ENCODE data around the gene ETV5. TPM values are rescaled to one million over a fixed set of nuclear protein-coding genes. Genes with fewer than 3 reads are reported as not detected.

Gene ETV5
- total RNA-seq, 1 donor: 0.42 TPM

- Histone ChIP-seq H3K27me3 (ENCODE audit: insufficient read depth, low read length) (peaks cover 32% of the 10 kb centered on the region), H3K9me3 (ENCODE audit: low read depth, low read length) (no peaks in the 10 kb centered on the region), H3K4me3 (ENCODE audit: low read length) (no peak overlapping the region), H3K4me1 (ENCODE audit: insufficient read depth, low read length) (peaks cover 57% of the 10 kb centered on the region)
Observed at GRCh38 chr3:186094271-186094670, 14.6 kb downstream of the ETV5 start.

- Histone ChIP-seq H3K4me3 (ENCODE audit: low read length) (no peak overlapping the region), H3K27me3 (ENCODE audit: insufficient read depth, low read length) (peaks cover 23% of the 10 kb centered on the region), H3K4me1 (ENCODE audit: insufficient read depth, low read length) (peaks cover 57% of the 10 kb centered on the region), H3K9me3 (ENCODE audit: low read depth, low read length) (no peaks in the 10 kb centered on the region)
Observed at GRCh38 chr3:186093271-186093900, 15.5 kb downstream of the ETV5 start.

- Histone ChIP-seq H3K27me3 (ENCODE audit: insufficient read depth, low read length) (peaks cover 14% of the 10 kb centered on the region), H3K9me3 (ENCODE audit: low read depth, low read length) (no peaks in the 10 kb centered on the region), H3K4me1 (ENCODE audit: insufficient read depth, low read length) (peaks cover 49% of the 10 kb centered on the region), H3K4me3 (ENCODE audit: low read length) (no peak overlapping the region)
Observed at GRCh38 chr3:186092360-186093070, 16.4 kb downstream of the ETV5 start.

- H3K27me3 ChIP-seq (ENCODE audit: insufficient read depth, low read length): peaks cover 6% of the 10 kb centered on the region
- peaks cover 33% of the 10 kb centered on the region for H3K4me1 ChIP-seq (ENCODE audit: insufficient read depth, low read length)
- H3K4me3 ChIP-seq (ENCODE audit: low read length): no peak overlapping the region
- no peaks in the 10 kb centered on the region for H3K9me3 ChIP-seq (ENCODE audit: low read depth, low read length)
Observed at GRCh38 chr3:186090901-186091300, 18.0 kb downstream of the ETV5 start.

DNA sequence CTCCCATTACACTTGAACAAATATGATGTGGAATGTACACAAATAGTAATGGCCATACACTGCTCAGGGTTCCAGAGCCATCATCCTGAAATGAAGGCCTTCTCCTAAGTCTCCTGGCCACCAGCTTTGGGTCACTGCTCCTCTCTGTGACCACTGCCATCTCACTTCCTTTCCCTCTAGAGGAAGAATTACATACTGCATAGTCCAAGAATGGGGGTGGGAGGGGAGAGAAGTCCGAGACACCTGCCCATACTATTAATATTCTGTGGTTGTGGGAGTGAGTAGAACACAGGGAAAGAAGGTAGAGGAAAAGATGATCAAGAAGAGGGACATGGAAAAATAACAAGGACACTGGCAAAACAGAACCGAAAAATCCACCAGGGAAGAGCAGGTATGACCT, 20.6 kb downstream of the ETV5 start:
- H3K4me3 ChIP-seq (ENCODE audit: low read length): no peak overlapping the region
- no peaks in the 10 kb centered on the region for H3K9me3 ChIP-seq (ENCODE audit: low read depth, low read length)
- H3K27me3 ChIP-seq (ENCODE audit: insufficient read depth, low read length): no peaks in the 10 kb centered on the region
- peaks cover 8% of the 10 kb centered on the region for H3K4me1 ChIP-seq (ENCODE audit: insufficient read depth, low read length)

DNA sequence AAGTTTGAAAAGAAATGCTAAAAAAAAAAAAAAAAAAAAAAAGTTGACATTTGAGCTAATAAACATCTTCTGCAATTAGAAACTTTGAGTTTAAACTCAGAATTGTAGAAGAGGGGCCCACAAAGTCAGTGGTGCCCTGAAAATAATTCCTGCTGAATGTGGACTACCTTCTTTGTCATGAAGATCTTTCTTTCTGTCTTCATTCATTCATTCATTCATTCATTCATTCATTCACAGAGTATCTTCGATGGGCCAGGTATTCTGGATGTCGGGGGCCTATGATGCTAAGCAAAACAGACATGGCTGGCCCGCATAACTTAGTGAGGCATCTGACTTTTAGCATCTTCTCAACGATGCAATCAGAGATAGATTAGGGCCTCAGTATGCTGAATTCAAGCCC, 24.6 kb downstream of the ETV5 start:
- no peak overlapping the region for H3K4me3 ChIP-seq (ENCODE audit: low read length)
- no peaks in the 10 kb centered on the region for H3K9me3 ChIP-seq (ENCODE audit: low read depth, low read length)
- H3K4me1 ChIP-seq (ENCODE audit: insufficient read depth, low read length): no peaks in the 10 kb centered on the region
- no peaks in the 10 kb centered on the region for H3K27me3 ChIP-seq (ENCODE audit: insufficient read depth, low read length)

DNA sequence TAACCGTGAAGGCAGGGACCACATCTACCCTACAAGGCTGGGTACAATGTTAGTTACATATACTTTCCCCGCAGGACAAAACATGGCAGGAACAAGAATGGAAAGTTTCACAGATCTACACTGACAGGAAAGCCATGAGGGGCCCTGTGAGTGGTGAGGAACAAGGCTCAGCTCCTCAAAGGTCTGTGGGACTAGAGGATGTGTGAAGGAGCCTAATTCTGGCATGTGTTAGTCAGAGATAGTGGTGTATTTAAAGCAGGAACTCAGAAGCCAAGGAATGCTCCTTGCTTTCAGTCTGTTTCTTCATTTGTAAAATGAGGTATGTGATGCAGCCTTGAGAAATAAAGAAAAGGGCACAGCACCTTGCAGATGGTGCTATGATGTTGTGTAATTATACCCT, 25.1 kb downstream of the ETV5 start:
- Histone ChIP-seq H3K4me3 (ENCODE audit: low read length) (no peak overlapping the region), H3K27me3 (ENCODE audit: insufficient read depth, low read length) (no peaks in the 10 kb centered on the region), H3K9me3 (ENCODE audit: low read depth, low read length) (no peaks in the 10 kb centered on the region), H3K4me1 (ENCODE audit: insufficient read depth, low read length) (no peaks in the 10 kb centered on the region)

DNA sequence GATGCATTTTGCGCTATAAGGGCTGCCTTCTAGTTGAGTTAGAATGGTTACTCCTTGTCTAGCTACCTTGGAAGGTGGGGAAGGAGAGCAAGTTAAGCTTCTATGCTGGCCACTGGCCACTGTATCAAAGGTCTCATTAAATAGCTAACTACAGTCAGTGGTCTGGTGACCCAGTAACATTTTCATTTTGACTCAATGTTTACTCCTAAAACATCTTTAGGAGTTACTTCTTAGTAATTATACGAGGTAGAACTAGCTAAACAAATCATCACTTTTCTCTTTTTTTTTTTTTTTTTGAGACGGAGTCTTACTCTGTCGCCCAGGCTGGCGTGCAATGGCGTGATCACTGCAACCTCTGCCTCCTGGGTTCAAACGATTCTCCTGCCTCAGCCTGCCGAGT, 26.7 kb downstream of the ETV5 start:
- Histone ChIP-seq H3K4me3 (ENCODE audit: low read length) (no peak overlapping the region), H3K4me1 (ENCODE audit: insufficient read depth, low read length) (no peaks in the 10 kb centered on the region), H3K27me3 (ENCODE audit: insufficient read depth, low read length) (no peaks in the 10 kb centered on the region), H3K9me3 (ENCODE audit: low read depth, low read length) (no peaks in the 10 kb centered on the region)

DNA sequence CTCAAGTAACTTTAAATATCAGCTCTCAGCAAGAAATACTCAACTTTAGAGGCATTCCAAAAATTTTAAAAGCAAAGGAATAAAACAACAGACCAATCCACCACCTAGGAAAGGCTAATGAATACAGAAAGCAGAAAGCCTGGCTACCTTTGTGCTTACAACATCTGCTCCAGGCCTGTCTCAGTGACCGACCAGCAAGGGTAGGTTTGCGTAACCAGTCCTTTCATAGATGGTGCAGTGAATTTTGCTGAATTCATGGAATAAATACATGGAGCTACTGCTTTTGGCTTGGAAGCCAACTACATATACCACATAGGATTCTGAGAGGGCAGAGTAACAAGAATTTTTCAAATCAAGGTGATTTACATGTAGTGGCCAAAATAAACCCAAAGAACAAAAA, 27.2 kb downstream of the ETV5 start:
- H3K4me1 ChIP-seq (ENCODE audit: insufficient read depth, low read length): no peaks in the 10 kb centered on the region

GRCh38 chr3:186080849-186081438, 27.9 kb downstream of the ETV5 start:
- Histone ChIP-seq H3K4me3 (ENCODE audit: low read length) (no peak overlapping the region), H3K4me1 (ENCODE audit: insufficient read depth, low read length) (no peaks in the 10 kb centered on the region), H3K9me3 (ENCODE audit: low read depth, low read length) (no peaks in the 10 kb centered on the region)

More for the DNA sequence above, 27.2 kb downstream of the ETV5 start:
- Histone ChIP-seq H3K27me3 (ENCODE audit: insufficient read depth, low read length) (no peaks in the 10 kb centered on the region), H3K9me3 (ENCODE audit: low read depth, low read length) (no peaks in the 10 kb centered on the region), H3K4me3 (ENCODE audit: low read length) (no peak overlapping the region)

DNA sequence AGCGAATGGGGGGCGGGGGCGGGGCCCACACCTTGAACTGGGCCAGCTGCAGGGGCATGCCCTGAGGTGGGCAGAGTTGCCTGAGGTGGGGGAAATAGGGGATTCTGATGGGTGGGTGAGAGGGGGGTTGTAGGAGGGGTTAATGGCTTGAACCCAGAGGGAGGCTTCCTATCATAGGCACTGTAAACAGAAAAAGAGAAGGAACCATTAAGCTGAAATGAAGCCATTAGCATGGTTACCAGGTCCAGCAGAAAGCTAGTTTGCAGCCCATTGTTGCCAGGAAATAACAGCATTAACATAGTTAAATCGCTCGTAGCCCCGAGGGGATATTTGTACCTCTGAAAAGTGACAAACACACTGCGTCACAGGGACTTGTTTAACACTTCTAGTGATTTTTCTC, 29.0 kb downstream of the ETV5 start:
- no peaks in the 10 kb centered on the region for H3K27me3 ChIP-seq (ENCODE audit: insufficient read depth, low read length)
- H3K4me3 ChIP-seq (ENCODE audit: low read length): no peak overlapping the region
- no peaks in the 10 kb centered on the region for H3K4me1 ChIP-seq (ENCODE audit: insufficient read depth, low read length)
- no peaks in the 10 kb centered on the region for H3K9me3 ChIP-seq (ENCODE audit: low read depth, low read length)

More at GRCh38 chr3:186080849-186081438, 27.9 kb downstream of the ETV5 start:
- no peaks in the 10 kb centered on the region for H3K27me3 ChIP-seq (ENCODE audit: insufficient read depth, low read length)

DNA sequence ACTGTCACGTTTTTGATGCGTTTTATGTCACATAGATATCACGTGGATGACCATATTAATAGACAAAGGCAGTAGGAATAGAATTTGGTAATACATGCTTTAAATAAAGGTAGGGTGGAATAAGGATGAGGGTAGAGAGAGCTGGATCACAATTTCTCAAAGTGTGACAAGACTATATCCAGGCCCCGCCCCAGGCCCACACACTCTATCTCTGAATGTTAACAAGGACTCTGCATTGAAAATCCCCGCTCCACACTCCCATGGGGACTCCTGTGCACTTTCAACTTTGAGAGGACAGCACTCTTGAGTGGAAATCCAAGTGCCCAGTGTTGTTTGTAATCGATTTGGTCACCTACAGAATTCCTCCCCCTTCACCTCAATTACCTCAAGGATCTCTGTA, 31.4 kb downstream of the ETV5 start:
- Histone ChIP-seq H3K9me3 (ENCODE audit: low read depth, low read length) (no peaks in the 10 kb centered on the region), H3K4me1 (ENCODE audit: insufficient read depth, low read length) (no peaks in the 10 kb centered on the region), H3K27me3 (ENCODE audit: insufficient read depth, low read length) (no peaks in the 10 kb centered on the region), H3K4me3 (ENCODE audit: low read length) (no peak overlapping the region)

- no peaks in the 10 kb centered on the region for H3K27me3 ChIP-seq (ENCODE audit: insufficient read depth, low read length)
- no peak overlapping the region for H3K4me3 ChIP-seq (ENCODE audit: low read length)
- H3K9me3 ChIP-seq (ENCODE audit: low read depth, low read length): no peaks in the 10 kb centered on the region
- H3K4me1 ChIP-seq (ENCODE audit: insufficient read depth, low read length): no peaks in the 10 kb centered on the region
Observed at GRCh38 chr3:186075931-186076567, 32.8 kb downstream of the ETV5 start.

- no peaks in the 10 kb centered on the region for H3K27me3 ChIP-seq (ENCODE audit: insufficient read depth, low read length)
- no peak overlapping the region for H3K4me3 ChIP-seq (ENCODE audit: low read length)
- no peaks in the 10 kb centered on the region for H3K4me1 ChIP-seq (ENCODE audit: insufficient read depth, low read length)
- no peaks in the 10 kb centered on the region for H3K9me3 ChIP-seq (ENCODE audit: low read depth, low read length)
Observed at GRCh38 chr3:186075489-186075888, 33.4 kb downstream of the ETV5 start.

DNA sequence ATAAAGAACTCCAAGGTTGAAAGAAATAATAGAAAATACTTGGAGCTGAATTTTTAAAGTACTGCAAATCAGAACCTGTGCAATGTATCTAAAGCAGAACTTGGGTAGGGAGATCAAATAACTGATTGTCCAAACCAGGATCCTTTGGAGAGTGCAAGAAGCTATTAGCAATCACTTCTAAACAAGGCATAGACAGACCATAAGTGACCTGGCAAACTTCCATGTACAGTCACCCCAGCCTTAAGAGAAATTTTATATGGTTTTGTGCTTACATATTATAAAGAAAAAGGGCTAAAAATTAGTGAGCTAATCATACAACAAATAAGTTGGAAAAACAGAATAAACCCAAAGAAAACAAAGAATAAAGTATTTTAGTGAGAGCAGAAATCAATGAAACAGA, 35.2 kb downstream of the ETV5 start:
- Histone ChIP-seq H3K4me1 (ENCODE audit: insufficient read depth, low read length) (no peaks in the 10 kb centered on the region), H3K27me3 (ENCODE audit: insufficient read depth, low read length) (no peaks in the 10 kb centered on the region), H3K4me3 (ENCODE audit: low read length) (no peak overlapping the region), H3K9me3 (ENCODE audit: low read depth, low read length) (no peaks in the 10 kb centered on the region)
